HepG2 (cell line): ENCODE measurements around the gene PDE4D. TPM values are rescaled to one million over a fixed set of nuclear protein-coding genes. Genes with fewer than 3 reads are reported as not detected.

Experiments
- ATAC-seq: fragments of 200-7000 bp; cut with Tn5 transposase; 3 replicates; pipeline ENCODE4 v1.9.1; 2020; ENCODE audit warnings: mild to moderate bottlenecking, moderate library complexity
- BruUV-seq: library from RNA; stranded (reverse); fragments of 400-500 nt; replicated peaks from 2 replicates; lab custom pipeline; 2021; lab: Mats Ljungman, UMichigan
- CTCF ChIA-PET: fragments of 300-600 bp; formaldehyde crosslinking; extraction: SDS; loops from one replicate; lab custom pipeline; 2021; ENCODE audit warnings: low total read pairs, inconsistent platforms, low intra/inter-chr PET ratio; lab: Yijun Ruan, JAX
- POLR2A ChIA-PET: fragments of 350-600 bp; sonication (Branson Sonifier 250); formaldehyde crosslinking; loops from one replicate; lab custom pipeline; 2020; ENCODE audit warnings: antibody characterized with exemption, inconsistent platforms; lab: Yijun Ruan, JAX
- DNase-seq: peaks from one replicate; pipeline ENCODE4 v3.0.0-alpha.2; 2015; ENCODE audit warnings: low spot score
- FAIRE-seq: peaks from 3 replicates; lab custom pipeline; 2011; peaks lifted over from hg19 to GRCh38; lab: Jason Lieb, UNC
- H2AFZ ChIP-seq: one replicate; pipeline ENCODE4 v1.6.1; 2011; ENCODE audit warnings: low read length, inconsistent platforms
- H3K27ac ChIP-seq: fragments of 300-600 bp; 3 replicates; pipeline ENCODE4 v1.8.0; 2011; ENCODE audit warnings: mixed run types, mild to moderate bottlenecking, mixed read lengths, low read length, inconsistent platforms; ENCODE audit not compliant: insufficient read depth; ENCODE audit errors: extremely low read length
- H3K27me3 ChIP-seq, 2 experiments: fragments of 200-600 bp in 1 of 2; 2 replicates in 1 of 2; 3 replicates in 1 of 2; pipeline versions ENCODE4 v1.6.0 to v1.8.0; 2011; ENCODE audit warnings: low read length in 2 of 2, mild to moderate bottlenecking in 2 of 2, moderate library complexity in 2 of 2, inconsistent platforms in 1 of 2; ENCODE audit not compliant: insufficient read depth in 2 of 2, control insufficient read depth in 1 of 2
- H3K36me3 ChIP-seq, 2 experiments: fragments of 200-600 bp in 1 of 2; replicated peaks in 1 of 2; 2 replicates in 1 of 2; 3 replicates in 1 of 2; pipeline versions ENCODE4 v1.5.1 to v1.8.0; 2011; ENCODE audit warnings: low read length in 2 of 2, inconsistent platforms in 1 of 2; ENCODE audit not compliant: insufficient read depth in 2 of 2, control insufficient read depth in 1 of 2
- H3K4me1 ChIP-seq: 2 replicates; pipeline ENCODE4 v1.5.1; 2012; ENCODE audit warnings: low read length, inconsistent platforms; ENCODE audit not compliant: insufficient read depth
- H3K4me2 ChIP-seq: 2 replicates; pipeline ENCODE4 v1.6.0; 2011; ENCODE audit warnings: low read depth, low read length, inconsistent platforms
- H3K4me3 ChIP-seq, 3 experiments: fragments of 200-600 bp in 1 of 3; sonication (generic), shearing (Covaris generic) in 1 of 3; replicated peaks in 1 of 3; 2 replicates each; pipeline ENCODE4 v1.5.1; 2011 to 2016; ENCODE audit warnings: low read length in 3 of 3, inconsistent platforms in 2 of 3, low read depth in 2 of 3, mild to moderate bottlenecking in 2 of 3, control low read depth in 1 of 3, mixed read lengths in 1 of 3; ENCODE audit not compliant: insufficient read depth in 1 of 3
- H3K79me2 ChIP-seq: one replicate; pipeline ENCODE4 v1.6.1; 2011; ENCODE audit warnings: low read length, inconsistent platforms; ENCODE audit not compliant: insufficient read depth
- H3K9ac ChIP-seq: 2 replicates; pipeline ENCODE4 v1.6.0; 2011; ENCODE audit warnings: mild to moderate bottlenecking, low read depth, low read length, inconsistent platforms; ENCODE audit not compliant: insufficient read depth
- H3K9me3 ChIP-seq: 2 replicates; pipeline ENCODE4 v1.5.1; 2012; ENCODE audit warnings: mild to moderate bottlenecking, low read length
- H4K20me1 ChIP-seq: 2 replicates; pipeline ENCODE4 v1.6.0; 2011; ENCODE audit warnings: inconsistent platforms, mild to moderate bottlenecking, low read length, moderate library complexity; ENCODE audit not compliant: insufficient read depth
- KAT2B ChIP-seq: fragments of 150-350 bp; IDR thresholded peaks from 2 replicates; pipeline ENCODE4 v1.6.1; 2014; ENCODE audit warnings: low read depth, low read length, borderline replicate concordance
- PTBP1 ChIP-seq: fragments of 200-400 bp; formaldehyde crosslinking; IDR thresholded peaks from 2 replicates; pipeline ENCODE4 v1.6.1; 2018; ENCODE audit warnings: low read length, low read depth; ENCODE audit not compliant: poor library complexity, severe bottlenecking
- RFXAP ChIP-seq: sonication (generic); formaldehyde crosslinking; IDR thresholded peaks from 2 replicates; pipeline ENCODE4 v1.4.0; 2020; ENCODE audit warnings: missing genetic modification reagents, borderline replicate concordance
- TBP ChIP-seq: sonication (generic); formaldehyde crosslinking; IDR thresholded peaks from 2 replicates; pipeline ENCODE4 v1.5.0; 2020; ENCODE audit warnings: missing genetic modification reagents
- ZNF101 ChIP-seq: sonication (generic); formaldehyde crosslinking; IDR thresholded peaks from 2 replicates; pipeline ENCODE4 v1.4.0; 2020; ENCODE audit warnings: mild to moderate bottlenecking, low read depth, missing genetic modification reagents, borderline replicate concordance
- ZNF317 ChIP-seq: sonication (generic); formaldehyde crosslinking; IDR thresholded peaks from 2 replicates; pipeline ENCODE4 v1.5.0; 2020; ENCODE audit warnings: mild to moderate bottlenecking, missing genetic modification reagents
- ZNF652 ChIP-seq: IDR thresholded peaks from 2 replicates; pipeline ENCODE4 v1.6.1; 2016; ENCODE audit warnings: low read depth, borderline replicate concordance
- ZNF792 ChIP-seq: IDR thresholded peaks from 2 replicates; pipeline ENCODE4 v1.6.1; 2016
- WGBS: methylation state at CpG from one replicate; pipeline ENCODE4 v1.1.6; 2017; ENCODE audit warnings: low lambda C conversion rate; 5-methylcytosine and 5-hydroxymethylcytosine counted together
- in situ Hi-C: cut with HindIII; loops from 2 replicates; pipeline ENCODE4 v1.10.0; 2017; ENCODE audit warnings: low pct_unique_long_range_greater_than_20kb; ENCODE audit not compliant: extremely low pct_ligation_motif_present
- intact Hi-C: fragments of 100-400 bp; cut with micrococcal nuclease; formaldehyde crosslinking; loops from one replicate; pipeline ENCODE4 v1.10.0; 2022; ENCODE audit not compliant: unreplicated experiment
- polyA plus RNA-seq, 8 experiments: library from polyadenylated mRNA; depleted of rRNA in 3 of 8; stranded (reverse) in 7 of 8; unstranded in 1 of 8; fragments of >200 nt; fragmentation: Illumina TruSeq in 4 of 8; extraction: Trizol in 4 of 8; gene quantifications; 2 replicates each; pipeline versions ENCODE4 v1.2.1 to v1.2.3, GENCODE V29; 2011 to 2016; ENCODE audit warnings: low read depth in 4 of 8, missing spikeins in 1 of 8, mixed read lengths in 1 of 8; ENCODE audit not compliant: insufficient read depth in 1 of 8
- total RNA-seq, 5 experiments: library from RNA; depleted of rRNA; stranded (reverse); fragments of >200 nt; fragmentation: Illumina TruSeq; extraction: Trizol; gene quantifications; 2 replicates each; pipeline ENCODE4 v1.2.3, GENCODE V29; 2016; ENCODE audit warnings: low read depth in 1 of 5
- TF ChIP-seq, protein P1 (sequence below), 2 experiments: fragments of 450-650 bp in 1 of 2; sonication (generic) in 1 of 2; formaldehyde crosslinking in 1 of 2; IDR thresholded peaks; 2 replicates each; pipeline versions ENCODE4 v1.6.1 to v1.8.0; 2016 to 2022; ENCODE audit warnings: antibody characterized with exemption in 1 of 2, mild to moderate bottlenecking in 1 of 2, missing genetic modification reagents in 1 of 2
- TF ChIP-seq, protein P2 (sequence below): sonication (generic); formaldehyde crosslinking; conservative IDR thresholded peaks from 2 replicates; pipeline ENCODE4 v1.4.0; 2020; ENCODE audit warnings: mild to moderate bottlenecking, missing genetic modification reagents, moderate library complexity

Gene PDE4D
- total and polyA plus RNA-seq, 2 of the 13 experiments (the other 11 are each of a cell fraction or from before 2014, with no cell fraction given): 7.0 to 12.2 TPM

DNA sequence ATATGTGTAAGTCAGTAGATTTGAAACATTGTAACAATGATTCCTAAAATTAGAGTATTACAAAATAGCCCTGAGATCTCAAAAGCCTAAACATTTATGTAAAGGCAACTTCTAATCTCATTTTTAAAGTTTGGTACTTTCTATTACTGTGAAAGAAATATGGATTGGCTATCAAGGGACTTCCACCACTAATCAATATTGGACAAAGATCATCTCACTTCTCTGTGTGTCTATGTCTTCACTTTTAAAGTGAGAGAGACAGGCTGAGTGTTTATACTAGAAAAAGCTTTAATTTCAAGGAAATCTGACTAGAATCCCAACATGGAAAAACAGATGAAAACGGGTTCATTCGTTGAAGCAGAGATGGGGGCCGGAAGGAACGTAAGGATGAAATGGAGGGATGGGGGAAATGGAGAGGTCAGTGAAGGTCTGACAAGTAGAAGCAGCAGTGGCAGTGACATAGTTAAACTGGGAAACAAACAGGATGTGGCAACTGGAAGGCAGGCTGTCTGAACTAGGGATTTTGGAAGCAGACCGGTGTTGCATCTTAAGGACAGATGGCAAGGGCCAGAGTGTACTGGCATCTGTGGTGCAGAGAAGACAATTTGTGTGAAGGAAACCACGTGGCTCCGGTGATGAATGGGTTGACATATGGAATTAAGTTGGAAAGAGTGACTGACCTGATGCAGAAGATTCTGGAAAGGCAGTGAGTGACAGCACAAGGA, 60.8 kb downstream of the PDE4D start:
- H2AFZ ChIP-seq: no peak overlapping the region
- WGBS: 64% methylated on average over 7 of the region's 7 CpGs
- no TSS peak for BruUV-seq

More for the DNA sequence above, 60.8 kb downstream of the PDE4D start:
- no peak for ATAC-seq
- Histone ChIP-seq H4K20me1 (no peaks in the 10 kb centered on the region), H3K79me2 (no peaks in the 10 kb centered on the region), H3K4me2 (no peak overlapping the region), H3K27ac (no peak overlapping the region), H3K27me3 (no peaks in the 10 kb centered on the region), H3K9ac (no peak overlapping the region), H3K9me3 (no peaks in the 10 kb centered on the region), H3K36me3 (no peaks in the 10 kb centered on the region), H3K4me3 (no peak overlapping the region), H3K4me1 (peaks cover 32% of the 10 kb centered on the region)
- TF ChIP-seq ZNF317 (CRISPR knock-in tag): no peak
- TF ChIP-seq ZNF652 (CRISPR knock-in tag): peak; percentile 92
- TF ChIP-seq ZNF792 (CRISPR knock-in tag): no peak
- peak; percentile 66 for TF ChIP-seq KAT2B
- no peak for TF ChIP-seq ZNF101 (CRISPR knock-in tag)
- no peak for TF ChIP-seq RFXAP
- TF ChIP-seq TBP (CRISPR knock-in tag): no peak
- TF ChIP-seq, protein P1, sequence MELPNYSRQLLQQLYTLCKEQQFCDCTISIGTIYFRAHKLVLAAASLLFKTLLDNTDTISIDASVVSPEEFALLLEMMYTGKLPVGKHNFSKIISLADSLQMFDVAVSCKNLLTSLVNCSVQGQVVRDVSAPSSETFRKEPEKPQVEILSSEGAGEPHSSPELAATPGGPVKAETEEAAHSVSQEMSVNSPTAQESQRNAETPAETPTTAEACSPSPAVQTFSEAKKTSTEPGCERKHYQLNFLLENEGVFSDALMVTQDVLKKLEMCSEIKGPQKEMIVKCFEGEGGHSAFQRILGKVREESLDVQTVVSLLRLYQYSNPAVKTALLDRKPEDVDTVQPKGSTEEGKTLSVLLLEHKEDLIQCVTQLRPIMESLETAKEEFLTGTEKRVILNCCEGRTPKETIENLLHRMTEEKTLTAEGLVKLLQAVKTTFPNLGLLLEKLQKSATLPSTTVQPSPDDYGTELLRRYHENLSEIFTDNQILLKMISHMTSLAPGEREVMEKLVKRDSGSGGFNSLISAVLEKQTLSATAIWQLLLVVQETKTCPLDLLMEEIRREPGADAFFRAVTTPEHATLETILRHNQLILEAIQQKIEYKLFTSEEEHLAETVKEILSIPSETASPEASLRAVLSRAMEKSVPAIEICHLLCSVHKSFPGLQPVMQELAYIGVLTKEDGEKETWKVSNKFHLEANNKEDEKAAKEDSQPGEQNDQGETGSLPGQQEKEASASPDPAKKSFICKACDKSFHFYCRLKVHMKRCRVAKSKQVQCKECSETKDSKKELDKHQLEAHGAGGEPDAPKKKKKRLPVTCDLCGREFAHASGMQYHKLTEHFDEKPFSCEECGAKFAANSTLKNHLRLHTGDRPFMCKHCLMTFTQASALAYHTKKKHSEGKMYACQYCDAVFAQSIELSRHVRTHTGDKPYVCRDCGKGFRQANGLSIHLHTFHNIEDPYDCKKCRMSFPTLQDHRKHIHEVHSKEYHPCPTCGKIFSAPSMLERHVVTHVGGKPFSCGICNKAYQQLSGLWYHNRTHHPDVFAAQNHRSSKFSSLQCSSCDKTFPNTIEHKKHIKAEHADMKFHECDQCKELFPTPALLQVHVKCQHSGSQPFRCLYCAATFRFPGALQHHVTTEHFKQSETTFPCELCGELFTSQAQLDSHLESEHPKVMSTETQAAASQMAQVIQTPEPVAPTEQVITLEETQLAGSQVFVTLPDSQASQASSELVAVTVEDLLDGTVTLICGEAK (IDR thresholded peaks at IDR 0.05): no peak
- TF ChIP-seq, protein P1 (CRISPR knock-in tag; IDR thresholded peaks at IDR 0.05): no peak
- TF ChIP-seq PTBP1: no peak
- TF ChIP-seq, protein P2, sequence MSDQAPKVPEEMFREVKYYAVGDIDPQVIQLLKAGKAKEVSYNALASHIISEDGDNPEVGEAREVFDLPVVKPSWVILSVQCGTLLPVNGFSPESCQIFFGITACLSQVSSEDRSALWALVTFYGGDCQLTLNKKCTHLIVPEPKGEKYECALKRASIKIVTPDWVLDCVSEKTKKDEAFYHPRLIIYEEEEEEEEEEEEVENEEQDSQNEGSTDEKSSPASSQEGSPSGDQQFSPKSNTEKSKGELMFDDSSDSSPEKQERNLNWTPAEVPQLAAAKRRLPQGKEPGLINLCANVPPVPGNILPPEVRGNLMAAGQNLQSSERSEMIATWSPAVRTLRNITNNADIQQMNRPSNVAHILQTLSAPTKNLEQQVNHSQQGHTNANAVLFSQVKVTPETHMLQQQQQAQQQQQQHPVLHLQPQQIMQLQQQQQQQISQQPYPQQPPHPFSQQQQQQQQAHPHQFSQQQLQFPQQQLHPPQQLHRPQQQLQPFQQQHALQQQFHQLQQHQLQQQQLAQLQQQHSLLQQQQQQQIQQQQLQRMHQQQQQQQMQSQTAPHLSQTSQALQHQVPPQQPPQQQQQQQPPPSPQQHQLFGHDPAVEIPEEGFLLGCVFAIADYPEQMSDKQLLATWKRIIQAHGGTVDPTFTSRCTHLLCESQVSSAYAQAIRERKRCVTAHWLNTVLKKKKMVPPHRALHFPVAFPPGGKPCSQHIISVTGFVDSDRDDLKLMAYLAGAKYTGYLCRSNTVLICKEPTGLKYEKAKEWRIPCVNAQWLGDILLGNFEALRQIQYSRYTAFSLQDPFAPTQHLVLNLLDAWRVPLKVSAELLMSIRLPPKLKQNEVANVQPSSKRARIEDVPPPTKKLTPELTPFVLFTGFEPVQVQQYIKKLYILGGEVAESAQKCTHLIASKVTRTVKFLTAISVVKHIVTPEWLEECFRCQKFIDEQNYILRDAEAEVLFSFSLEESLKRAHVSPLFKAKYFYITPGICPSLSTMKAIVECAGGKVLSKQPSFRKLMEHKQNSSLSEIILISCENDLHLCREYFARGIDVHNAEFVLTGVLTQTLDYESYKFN (CRISPR knock-in tag): 0 out of 2 replicates have a peak, but pooled peaks have one; percentile 29
- no peak for FAIRE-seq
- no peak for DNase-seq
- intact Hi-C loops: no loop called here
- in situ Hi-C loops: no loop called here
- POLR2A ChIA-PET: no interaction called here
- CTCF ChIA-PET: no interaction called here
